Liver (tissue), 9 donors: ENCODE measurements around the gene ESD. TPM values are rescaled to one million over a fixed set of nuclear protein-coding genes. Genes with fewer than 3 reads are reported as not detected.

Source experiments
- DNase-seq: peaks from one replicate; pipeline ENCODE4 v3.0.0-alpha.2; 2017; ENCODE audit warnings: low spot score
- H3K27ac ChIP-seq, 2 donors: one replicate each; pipeline ENCODE4 v1.7.0; 2013; ENCODE audit warnings: inconsistent platforms in 2 of 2, low read length in 2 of 2, control low read depth in 1 of 2, low read depth in 1 of 2, mild to moderate bottlenecking in 1 of 2
- H3K27me3 ChIP-seq, 4 donors: one replicate each; pipeline versions ENCODE4 v1.6.1 to v1.7.0; 2013; ENCODE audit warnings: low read length in 3 of 4, inconsistent platforms in 1 of 4, mild to moderate bottlenecking in 1 of 4, moderate library complexity in 1 of 4; ENCODE audit not compliant: control insufficient read depth in 4 of 4, insufficient read depth in 4 of 4
- H3K36me3 ChIP-seq, 4 donors: one replicate each; pipeline versions ENCODE4 v1.6.1 to v1.7.0; 2013; ENCODE audit warnings: low read length in 3 of 4, mild to moderate bottlenecking in 3 of 4, low read depth in 1 of 4, moderate library complexity in 1 of 4; ENCODE audit not compliant: control insufficient read depth in 4 of 4, insufficient read depth in 3 of 4
- H3K4me1 ChIP-seq, 4 donors: one replicate each; pipeline versions ENCODE4 v1.6.1 to v1.7.0; 2013; ENCODE audit warnings: low read length in 3 of 4, mild to moderate bottlenecking in 3 of 4, moderate library complexity in 1 of 4; ENCODE audit not compliant: control insufficient read depth in 4 of 4, insufficient read depth in 4 of 4
- H3K4me3 ChIP-seq, 3 donors: one replicate each; pipeline versions ENCODE4 v1.6.1 to v1.7.0; 2013; ENCODE audit warnings: low read length in 3 of 3, control low read depth in 1 of 3, low read depth in 1 of 3, mild to moderate bottlenecking in 1 of 3
- H3K9ac ChIP-seq, 2 donors: one replicate each; pipeline ENCODE4 v1.7.0; 2013; ENCODE audit warnings: low read length in 2 of 2, mild to moderate bottlenecking in 2 of 2, moderate library complexity in 2 of 2, control low read depth in 1 of 2, low read depth in 1 of 2
- H3K9me3 ChIP-seq, 4 donors: one replicate each; pipeline versions ENCODE4 v1.6.1 to v1.7.0; 2013; ENCODE audit warnings: low read length in 3 of 4; ENCODE audit not compliant: control insufficient read depth in 4 of 4
- EGR1 ChIP-seq, 2 donors: IDR thresholded peaks; 2 replicates each; pipeline ENCODE4 v1.6.1; 2016 to 2018; ENCODE audit warnings: antibody characterized with exemption in 2 of 2, low read depth in 2 of 2
- FOXA1 ChIP-seq: IDR thresholded peaks from 2 replicates; pipeline ENCODE4 v1.6.1; 2016; ENCODE audit warnings: antibody characterized with exemption
- FOXA2 ChIP-seq: IDR thresholded peaks from 2 replicates; pipeline ENCODE4 v1.6.1; 2016; ENCODE audit warnings: antibody characterized with exemption
- GABPA ChIP-seq, 2 donors: IDR thresholded peaks in 1 of 2; conservative IDR thresholded peaks in 1 of 2; 2 replicates each; pipeline ENCODE4 v1.6.1; 2016; ENCODE audit warnings: antibody characterized with exemption in 2 of 2, mild to moderate bottlenecking in 1 of 2, moderate library complexity in 1 of 2
- HNF4A ChIP-seq, 2 donors: conservative IDR thresholded peaks; 2 replicates each; pipeline ENCODE4 v1.6.1; 2016; ENCODE audit warnings: antibody characterized with exemption in 2 of 2, mild to moderate bottlenecking in 2 of 2
- HNF4G ChIP-seq: IDR thresholded peaks from 2 replicates; pipeline ENCODE4 v1.6.1; 2016; ENCODE audit warnings: antibody characterized with exemption
- JUND ChIP-seq, 2 donors: IDR thresholded peaks; 2 replicates each; pipeline ENCODE4 v1.6.1; 2016; ENCODE audit warnings: antibody characterized with exemption in 2 of 2
- NR2F2 ChIP-seq: IDR thresholded peaks from 2 replicates; pipeline ENCODE4 v1.6.1; 2016; ENCODE audit warnings: antibody characterized with exemption
- RAD21 ChIP-seq, 2 donors: IDR thresholded peaks; 2 replicates each; pipeline ENCODE4 v1.6.1; 2016; ENCODE audit warnings: antibody characterized with exemption in 2 of 2, mild to moderate bottlenecking in 2 of 2
- RXRA ChIP-seq, 2 donors: IDR thresholded peaks; 2 replicates each; pipeline ENCODE4 v1.6.1; 2017 to 2018; ENCODE audit warnings: antibody characterized with exemption in 2 of 2, mild to moderate bottlenecking in 1 of 2
- SP1 ChIP-seq: IDR thresholded peaks from 2 replicates; pipeline ENCODE4 v1.6.1; 2018; ENCODE audit warnings: antibody characterized with exemption, mild to moderate bottlenecking
- TAF1 ChIP-seq: conservative IDR thresholded peaks from 2 replicates; pipeline ENCODE4 v1.6.1; 2016; ENCODE audit warnings: antibody characterized with exemption, mild to moderate bottlenecking
- YY1 ChIP-seq: IDR thresholded peaks from 2 replicates; pipeline ENCODE4 v1.6.1; 2016; ENCODE audit warnings: antibody characterized with exemption, mild to moderate bottlenecking
- WGBS: extraction: QIAGEN DNeasy Blood & Tissue Kit; methylation state at CpG from one replicate; pipeline ENCODE4 v1.1.7; 2013; 5-methylcytosine and 5-hydroxymethylcytosine counted together
- polyA plus RNA-seq, 2 donors: library from polyadenylated mRNA; stranded (reverse) in 1 of 2; unstranded in 1 of 2; fragments of 200-250 nt in 1 of 2; fragments of >200 nt in 1 of 2; fragmentation: Nextera tagmentation in 1 of 2; extraction: Ambion mirVana in 1 of 2; gene quantifications; one replicate each; pipeline versions ENCODE4 v1.2.1 to v1.2.3, GENCODE V29; 2013 to 2015
- total RNA-seq, 2 donors: library from RNA; depleted of rRNA; stranded (reverse); fragments of >200 nt; gene quantifications; one replicate each; pipeline ENCODE4 v1.2.3, GENCODE V29; 2014
- TF ChIP-seq, protein P1 (sequence below): IDR thresholded peaks from 2 replicates; pipeline ENCODE4 v1.6.1; 2016; ENCODE audit warnings: antibody characterized with exemption
- TF ChIP-seq, protein P2 (sequence below): IDR thresholded peaks from 2 replicates; pipeline ENCODE4 v1.6.1; 2016; ENCODE audit warnings: antibody characterized with exemption
- TF ChIP-seq, protein P3 (sequence below): IDR thresholded peaks from 2 replicates; pipeline ENCODE4 v1.6.1; 2016; ENCODE audit warnings: antibody characterized with exemption, mild to moderate bottlenecking
- TF ChIP-seq, protein P4 (sequence below): fragments of 150-350 bp; IDR thresholded peaks from 2 replicates; pipeline ENCODE4 v1.5.1; 2017; ENCODE audit warnings: improper control_type of control experiment, low read depth, low read length; ENCODE audit not compliant: missing input control
- TF ChIP-seq, protein P5 (sequence below): IDR thresholded peaks from 2 replicates; pipeline ENCODE4 v1.6.1; 2016; ENCODE audit warnings: antibody characterized with exemption
- donor health status: healthy.
- donor health status: healthy.
- donor health status: healthy.
- donor health status: healthy.
- donor health status: healthy.

ESD gene
- total and polyA plus RNA-seq, 4 donors, result 63.3 to 146 (median 72.0) TPM

DNA sequence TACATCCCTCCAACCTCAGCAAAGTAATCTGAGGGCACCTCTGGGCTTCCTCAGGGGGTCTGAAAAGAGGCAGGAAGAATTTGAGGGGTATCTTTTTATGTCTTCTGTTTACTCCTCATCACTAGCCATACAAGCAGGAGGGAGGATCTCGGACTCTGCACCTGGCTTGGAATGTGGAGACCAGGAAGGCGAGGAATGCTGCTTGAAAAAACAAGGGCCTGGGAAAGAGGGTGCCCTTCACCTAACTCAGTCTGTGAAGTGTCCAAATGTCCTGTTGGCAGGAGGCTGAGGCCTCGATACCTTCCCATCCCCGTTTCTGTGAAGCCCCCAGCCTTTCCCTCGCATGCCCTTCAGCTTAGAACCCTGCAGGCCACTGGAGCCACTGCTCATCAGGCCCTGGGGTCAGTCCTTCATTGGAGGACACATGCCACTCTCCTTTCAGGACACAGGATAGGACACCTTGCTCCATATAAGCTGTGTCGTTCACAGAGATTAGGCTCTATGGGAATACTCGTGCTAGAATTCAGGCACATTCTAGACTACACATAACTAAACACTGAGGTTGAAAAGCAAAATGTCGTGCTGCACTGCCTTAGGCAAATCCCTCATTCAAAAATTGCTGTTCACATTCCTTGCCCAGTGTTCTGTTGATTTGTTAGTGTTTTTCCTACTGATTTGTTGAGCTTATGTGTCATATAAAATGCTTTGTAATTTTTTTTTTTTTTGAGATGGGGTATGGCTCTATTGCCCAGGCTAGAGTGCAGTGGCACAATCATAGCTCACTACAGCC, 49.7 kb downstream of the ESD start:
- no peak overlapping the region for H3K4me3 ChIP-seq
- TF ChIP-seq JUND (IDR thresholded peaks at IDR 0.05) (no peak), EGR1 (IDR thresholded peaks at IDR 0.05; ENCODE audit: low read depth in 2 of 2) (no peak), NR2F2 (no peak), TAF1 (no peak), SP1 (no peak), FOXA2 (no peak), FOXA1 (no peak), YY1 (no peak), GABPA (IDR thresholded peaks at IDR 0.05 in 1 of 2, conservative IDR thresholded peaks at IDR 0.05 in 1 of 2) (no peak), RXRA (IDR thresholded peaks at IDR 0.05) (no peak), RAD21 (IDR thresholded peaks at IDR 0.05) (no peak), HNF4A (conservative IDR thresholded peaks at IDR 0.05) (no peak), HNF4G (no peak)
- TF ChIP-seq, protein P1, sequence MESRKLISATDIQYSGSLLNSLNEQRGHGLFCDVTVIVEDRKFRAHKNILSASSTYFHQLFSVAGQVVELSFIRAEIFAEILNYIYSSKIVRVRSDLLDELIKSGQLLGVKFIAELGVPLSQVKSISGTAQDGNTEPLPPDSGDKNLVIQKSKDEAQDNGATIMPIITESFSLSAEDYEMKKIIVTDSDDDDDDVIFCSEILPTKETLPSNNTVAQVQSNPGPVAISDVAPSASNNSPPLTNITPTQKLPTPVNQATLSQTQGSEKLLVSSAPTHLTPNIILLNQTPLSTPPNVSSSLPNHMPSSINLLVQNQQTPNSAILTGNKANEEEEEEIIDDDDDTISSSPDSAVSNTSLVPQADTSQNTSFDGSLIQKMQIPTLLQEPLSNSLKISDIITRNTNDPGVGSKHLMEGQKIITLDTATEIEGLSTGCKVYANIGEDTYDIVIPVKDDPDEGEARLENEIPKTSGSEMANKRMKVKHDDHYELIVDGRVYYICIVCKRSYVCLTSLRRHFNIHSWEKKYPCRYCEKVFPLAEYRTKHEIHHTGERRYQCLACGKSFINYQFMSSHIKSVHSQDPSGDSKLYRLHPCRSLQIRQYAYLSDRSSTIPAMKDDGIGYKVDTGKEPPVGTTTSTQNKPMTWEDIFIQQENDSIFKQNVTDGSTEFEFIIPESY, result no peak
- TF ChIP-seq, protein P2, sequence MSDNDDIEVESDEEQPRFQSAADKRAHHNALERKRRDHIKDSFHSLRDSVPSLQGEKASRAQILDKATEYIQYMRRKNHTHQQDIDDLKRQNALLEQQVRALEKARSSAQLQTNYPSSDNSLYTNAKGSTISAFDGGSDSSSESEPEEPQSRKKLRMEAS, result no peak
- TF ChIP-seq, protein P3, sequence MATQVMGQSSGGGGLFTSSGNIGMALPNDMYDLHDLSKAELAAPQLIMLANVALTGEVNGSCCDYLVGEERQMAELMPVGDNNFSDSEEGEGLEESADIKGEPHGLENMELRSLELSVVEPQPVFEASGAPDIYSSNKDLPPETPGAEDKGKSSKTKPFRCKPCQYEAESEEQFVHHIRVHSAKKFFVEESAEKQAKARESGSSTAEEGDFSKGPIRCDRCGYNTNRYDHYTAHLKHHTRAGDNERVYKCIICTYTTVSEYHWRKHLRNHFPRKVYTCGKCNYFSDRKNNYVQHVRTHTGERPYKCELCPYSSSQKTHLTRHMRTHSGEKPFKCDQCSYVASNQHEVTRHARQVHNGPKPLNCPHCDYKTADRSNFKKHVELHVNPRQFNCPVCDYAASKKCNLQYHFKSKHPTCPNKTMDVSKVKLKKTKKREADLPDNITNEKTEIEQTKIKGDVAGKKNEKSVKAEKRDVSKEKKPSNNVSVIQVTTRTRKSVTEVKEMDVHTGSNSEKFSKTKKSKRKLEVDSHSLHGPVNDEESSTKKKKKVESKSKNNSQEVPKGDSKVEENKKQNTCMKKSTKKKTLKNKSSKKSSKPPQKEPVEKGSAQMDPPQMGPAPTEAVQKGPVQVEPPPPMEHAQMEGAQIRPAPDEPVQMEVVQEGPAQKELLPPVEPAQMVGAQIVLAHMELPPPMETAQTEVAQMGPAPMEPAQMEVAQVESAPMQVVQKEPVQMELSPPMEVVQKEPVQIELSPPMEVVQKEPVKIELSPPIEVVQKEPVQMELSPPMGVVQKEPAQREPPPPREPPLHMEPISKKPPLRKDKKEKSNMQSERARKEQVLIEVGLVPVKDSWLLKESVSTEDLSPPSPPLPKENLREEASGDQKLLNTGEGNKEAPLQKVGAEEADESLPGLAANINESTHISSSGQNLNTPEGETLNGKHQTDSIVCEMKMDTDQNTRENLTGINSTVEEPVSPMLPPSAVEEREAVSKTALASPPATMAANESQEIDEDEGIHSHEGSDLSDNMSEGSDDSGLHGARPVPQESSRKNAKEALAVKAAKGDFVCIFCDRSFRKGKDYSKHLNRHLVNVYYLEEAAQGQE, result no peak
- TF ChIP-seq, protein P4, sequence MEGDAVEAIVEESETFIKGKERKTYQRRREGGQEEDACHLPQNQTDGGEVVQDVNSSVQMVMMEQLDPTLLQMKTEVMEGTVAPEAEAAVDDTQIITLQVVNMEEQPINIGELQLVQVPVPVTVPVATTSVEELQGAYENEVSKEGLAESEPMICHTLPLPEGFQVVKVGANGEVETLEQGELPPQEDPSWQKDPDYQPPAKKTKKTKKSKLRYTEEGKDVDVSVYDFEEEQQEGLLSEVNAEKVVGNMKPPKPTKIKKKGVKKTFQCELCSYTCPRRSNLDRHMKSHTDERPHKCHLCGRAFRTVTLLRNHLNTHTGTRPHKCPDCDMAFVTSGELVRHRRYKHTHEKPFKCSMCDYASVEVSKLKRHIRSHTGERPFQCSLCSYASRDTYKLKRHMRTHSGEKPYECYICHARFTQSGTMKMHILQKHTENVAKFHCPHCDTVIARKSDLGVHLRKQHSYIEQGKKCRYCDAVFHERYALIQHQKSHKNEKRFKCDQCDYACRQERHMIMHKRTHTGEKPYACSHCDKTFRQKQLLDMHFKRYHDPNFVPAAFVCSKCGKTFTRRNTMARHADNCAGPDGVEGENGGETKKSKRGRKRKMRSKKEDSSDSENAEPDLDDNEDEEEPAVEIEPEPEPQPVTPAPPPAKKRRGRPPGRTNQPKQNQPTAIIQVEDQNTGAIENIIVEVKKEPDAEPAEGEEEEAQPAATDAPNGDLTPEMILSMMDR, result no peak
- TF ChIP-seq, protein P5, sequence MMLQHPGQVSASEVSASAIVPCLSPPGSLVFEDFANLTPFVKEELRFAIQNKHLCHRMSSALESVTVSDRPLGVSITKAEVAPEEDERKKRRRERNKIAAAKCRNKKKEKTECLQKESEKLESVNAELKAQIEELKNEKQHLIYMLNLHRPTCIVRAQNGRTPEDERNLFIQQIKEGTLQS, result no peak
- H3K4me1 ChIP-seq, result no peaks in the 10 kb centered on the region
- H3K27me3 ChIP-seq, result no peaks in the 10 kb centered on the region
- no peak overlapping the region for H3K9ac ChIP-seq
- no peaks in the 10 kb centered on the region for H3K9me3 ChIP-seq
- 97% methylated on average over 8 of the region's 8 CpGs for WGBS
- peaks cover 8 to 27% (median 20%) of the 10 kb centered on the region in 4 donors for H3K36me3 ChIP-seq
- H3K27ac ChIP-seq, result no peak overlapping the region
- DNase-seq, result no peak
